Measurements from ENCODE around the gene LHX1. TPM values are rescaled to one million over a fixed set of nuclear protein-coding genes. Genes with fewer than 3 reads are reported as not detected.

LHX1 gene
- total and polyA plus RNA-seq, 7 donors: not detected

- no peak for TF ChIP-seq CTCF (IDR thresholded peaks at IDR 0.05)
- no peak overlapping the region for H3K4me3 ChIP-seq
- H3K36me3 ChIP-seq (ENCODE audit: insufficient read depth in 1 of 2, low read depth in 1 of 2): no peaks in the 10 kb centered on the region
- WGBS, 3 donors: 36 to 43% (median 37%) methylated on average over 5 to 7 of the region's 7 CpGs
- H3K4me1 ChIP-seq: no peaks in the 10 kb centered on the region
- no peaks in the 10 kb centered on the region for H3K9me3 ChIP-seq
- H3K27me3 ChIP-seq (ENCODE audit: insufficient read depth in 3 of 3, low read length in 2 of 3): peaks cover 0 to 21% (median 3%) of the 10 kb centered on the region in 3 donors
- H3K27ac ChIP-seq: no peak overlapping the region
- ATAC-seq (no peak), DNase-seq (no peak)
- intact Hi-C loops (cut with DNase I): no loop called here
These were observed 37.1 kb upstream of the LHX1 start for GRCh38 chr17:36900160-36900512.

- TF ChIP-seq CTCF (IDR thresholded peaks at IDR 0.05): no peak
- Histone ChIP-seq H3K4me3 (no peak overlapping the region), H3K27me3 (ENCODE audit: insufficient read depth in 3 of 3, low read length in 2 of 3) (peaks cover 0 to 22% (median 3%) of the 10 kb centered on the region in 3 donors), H3K36me3 (ENCODE audit: insufficient read depth in 1 of 2, low read depth in 1 of 2) (no peaks in the 10 kb centered on the region), H3K4me1 (no peaks in the 10 kb centered on the region), H3K27ac (no peak overlapping the region), H3K9me3 (no peaks in the 10 kb centered on the region)
- DNase-seq (no peak), ATAC-seq (no peak)
- intact Hi-C loops (cut with DNase I): no loop called here
- 50 to 56% (median 50%) methylated on average over 14 of the region's 14 CpGs for WGBS, 3 donors
These were observed 35.8 kb upstream of the LHX1 start for GRCh38 chr17:36901506-36901905.

GRCh38 chr17:36907407-36907806 is 29.9 kb upstream of the LHX1 start:
- Histone ChIP-seq H3K36me3 (ENCODE audit: insufficient read depth in 1 of 2, low read depth in 1 of 2) (no peaks in the 10 kb centered on the region), H3K9me3 (no peaks in the 10 kb centered on the region), H3K27ac (no peak overlapping the region), H3K4me1 (no peaks in the 10 kb centered on the region), H3K27me3 (ENCODE audit: insufficient read depth in 3 of 3, low read length in 2 of 3) (peaks cover 0 to 51% (median 2%) of the 10 kb centered on the region in 3 donors), H3K4me3 (no peak overlapping the region)
- intact Hi-C loops (cut with DNase I): no loop called here
- DNase-seq (no peak), ATAC-seq (no peak)
- 54 to 62% (median 54%) methylated on average over 10 of the region's 10 CpGs for WGBS, 3 donors
- no peak for TF ChIP-seq CTCF (IDR thresholded peaks at IDR 0.05)

GRCh38 chr17:36910513-36910912 is 26.8 kb upstream of the LHX1 start:
- intact Hi-C loops (cut with DNase I): no loop called here
- peaks cover 0 to 59% (median 2%) of the 10 kb centered on the region in 3 donors for H3K27me3 ChIP-seq (ENCODE audit: insufficient read depth in 3 of 3, low read length in 2 of 3)
- H3K4me3 ChIP-seq: no peak overlapping the region
- no peaks in the 10 kb centered on the region for H3K4me1 ChIP-seq
- DNase-seq (no peak), ATAC-seq (no peak)
- TF ChIP-seq CTCF (IDR thresholded peaks at IDR 0.05): no peak
- no peaks in the 10 kb centered on the region for H3K36me3 ChIP-seq (ENCODE audit: insufficient read depth in 1 of 2, low read depth in 1 of 2)
- H3K9me3 ChIP-seq: no peaks in the 10 kb centered on the region
- H3K27ac ChIP-seq: no peak overlapping the region
- WGBS, 3 donors: 62 to 73% (median 68%) methylated on average over 5 of the region's 5 CpGs

GRCh38 chr17:36911001-36911400 is 26.3 kb upstream of the LHX1 start:
- 54 to 65% (median 59%) methylated on average over 3 of the region's 3 CpGs for WGBS, 3 donors
- Histone ChIP-seq H3K36me3 (ENCODE audit: insufficient read depth in 1 of 2, low read depth in 1 of 2) (no peaks in the 10 kb centered on the region), H3K27ac (no peak overlapping the region), H3K4me1 (no peaks in the 10 kb centered on the region), H3K4me3 (no peak overlapping the region), H3K27me3 (ENCODE audit: insufficient read depth in 3 of 3, low read length in 2 of 3) (peaks cover 0 to 59% (median 3%) of the 10 kb centered on the region in 3 donors), H3K9me3 (no peaks in the 10 kb centered on the region)
- ATAC-seq: no peak
- TF ChIP-seq CTCF (IDR thresholded peaks at IDR 0.05): no peak
- DNase-seq: no peak
- intact Hi-C loops (cut with DNase I): no loop called here

Measured in psoas muscle (tissue), 8 donors.